Gastrocnemius medialis (tissue), 4 donors: Measurements from ENCODE around the gene SFMBT2. TPM values are rescaled to one million over a fixed set of nuclear protein-coding genes. Genes with fewer than 3 reads are reported as not detected.
"Not testable (repeated sequence)": the region's sequence is repeated elsewhere in the genome, so short reads cannot be mapped to it uniquely, and the experiment has no call there.

Experiments
- ATAC-seq, 2 donors: fragments of 150-250 bp; one replicate each; pipeline ENCODE4 v1.9.1; 2016
- DNase-seq, 2 donors: peaks; one replicate each; pipeline ENCODE4 v3.0.0-alpha.2; 2019
- H3K27ac ChIP-seq, 4 donors: fragments of 200-600 bp; sonication (generic); 1 replicate in 1 of 4; 2 replicates in 3 of 4; pipeline ENCODE4 v1.5.1; 2016 to 2018; ENCODE audit warnings: mild to moderate bottlenecking in 2 of 4, moderate library complexity in 1 of 4
- H3K27me3 ChIP-seq, 3 donors: fragments of 200-600 bp; sonication (generic) in 2 of 3; 1 replicate in 1 of 3; 2 replicates in 2 of 3; pipeline versions ENCODE4 v1.5.1 to v1.6.0; 2016 to 2019; ENCODE audit warnings: mild to moderate bottlenecking in 1 of 3, moderate library complexity in 1 of 3
- H3K36me3 ChIP-seq, 2 donors: fragments of 200-600 bp; sonication (generic) in 1 of 2; one replicate each; pipeline ENCODE4 v1.5.1; 2017 to 2018
- H3K4me1 ChIP-seq, 2 donors: fragments of 200-600 bp; sonication (generic) in 1 of 2; one replicate each; pipeline ENCODE4 v1.5.1; 2016 to 2017; ENCODE audit warnings: mild to moderate bottlenecking in 2 of 2
- H3K4me3 ChIP-seq, 4 donors: fragments of 200-600 bp; sonication (generic) in 3 of 4; 1 replicate in 1 of 4; 2 replicates in 3 of 4; pipeline ENCODE4 v1.5.1; 2016 to 2019; ENCODE audit warnings: mild to moderate bottlenecking in 2 of 4
- H3K9me3 ChIP-seq, 3 donors: fragments of 200-600 bp; sonication (generic) in 2 of 3; 1 replicate in 1 of 3; 2 replicates in 2 of 3; pipeline ENCODE4 v1.5.1; 2016 to 2019
- POLR2A ChIP-seq, 2 donors: fragments of 450-650 bp; IDR thresholded peaks; one replicate each; pipeline ENCODE4 v1.6.1; 2017; ENCODE audit warnings: antibody characterized with exemption in 2 of 2, mild to moderate bottlenecking in 2 of 2, moderate library complexity in 2 of 2
- in situ Hi-C, 4 donors: fragments of 200-750 bp; cut with MboI; loops; one replicate each; pipeline versions ENCODE4 v1.15.0 to v1.8.0; 2017; ENCODE audit warnings: low sequenced_read_pairs in 4 of 4
- intact Hi-C: fragments of 100-400 bp; cut with DNase I; formaldehyde crosslinking; loops from one replicate; pipeline ENCODE4 v1.15.1; 2023; ENCODE audit warnings: low total_unique reads
- total RNA-seq, 4 donors: library from RNA; depleted of rRNA; stranded (reverse); fragments of >200 nt; gene quantifications; one replicate each; pipeline versions ENCODE4 v1.1.0 to v1.2.3, GENCODE V29; 2016
- TF ChIP-seq, protein P1 (sequence below), 5 experiments: fragments of 450-650 bp in 3 of 5; fragments of 200-600 bp in 2 of 5; sonication (generic) in 2 of 5; IDR thresholded peaks in 4 of 5; conservative IDR thresholded peaks in 1 of 5; 1 replicate in 4 of 5; 2 replicates in 1 of 5; pipeline ENCODE4 v1.5.1; 2016 to 2019; ENCODE audit warnings: antibody characterized with exemption in 5 of 5, mild to moderate bottlenecking in 3 of 5, moderate library complexity in 3 of 5

The SFMBT2 gene
- total RNA-seq, 4 donors from 2014 or later, result 1.1 to 6.9 (median 2.1) TPM

DNA sequence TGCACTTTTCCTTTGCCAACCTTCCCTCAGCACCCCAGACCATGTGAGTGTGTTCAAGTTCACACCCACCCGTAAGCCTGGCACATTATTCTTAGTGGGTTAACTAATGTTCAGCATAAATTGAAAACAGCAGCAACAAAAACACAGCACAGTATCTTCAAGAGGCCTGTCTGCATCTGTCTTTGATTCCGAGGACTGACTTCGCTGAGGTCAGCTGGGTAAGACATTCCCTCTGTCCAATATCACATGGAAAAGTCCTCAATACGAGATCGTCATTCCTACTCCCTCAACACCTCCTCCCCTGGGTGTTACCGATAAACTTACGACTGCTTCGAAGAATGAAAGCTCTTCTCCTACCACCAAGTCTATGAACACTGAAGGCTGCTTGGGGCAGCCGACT is 218.8 kb downstream of the SFMBT2 start:
- Histone ChIP-seq H3K4me3 (no peak overlapping the region), H3K4me1 (no peaks in the 10 kb centered on the region), H3K36me3 (peaks cover 0 to 38% of the 10 kb centered on the region in 2 donors), H3K9me3 (no peaks in the 10 kb centered on the region), H3K27ac (no peak overlapping the region), H3K27me3 (no peaks in the 10 kb centered on the region)
- intact Hi-C loops (no loop called here), in situ Hi-C loops (no loop called here)
- DNase-seq, result no peak
- ATAC-seq, result no peak
- TF ChIP-seq, protein P1, sequence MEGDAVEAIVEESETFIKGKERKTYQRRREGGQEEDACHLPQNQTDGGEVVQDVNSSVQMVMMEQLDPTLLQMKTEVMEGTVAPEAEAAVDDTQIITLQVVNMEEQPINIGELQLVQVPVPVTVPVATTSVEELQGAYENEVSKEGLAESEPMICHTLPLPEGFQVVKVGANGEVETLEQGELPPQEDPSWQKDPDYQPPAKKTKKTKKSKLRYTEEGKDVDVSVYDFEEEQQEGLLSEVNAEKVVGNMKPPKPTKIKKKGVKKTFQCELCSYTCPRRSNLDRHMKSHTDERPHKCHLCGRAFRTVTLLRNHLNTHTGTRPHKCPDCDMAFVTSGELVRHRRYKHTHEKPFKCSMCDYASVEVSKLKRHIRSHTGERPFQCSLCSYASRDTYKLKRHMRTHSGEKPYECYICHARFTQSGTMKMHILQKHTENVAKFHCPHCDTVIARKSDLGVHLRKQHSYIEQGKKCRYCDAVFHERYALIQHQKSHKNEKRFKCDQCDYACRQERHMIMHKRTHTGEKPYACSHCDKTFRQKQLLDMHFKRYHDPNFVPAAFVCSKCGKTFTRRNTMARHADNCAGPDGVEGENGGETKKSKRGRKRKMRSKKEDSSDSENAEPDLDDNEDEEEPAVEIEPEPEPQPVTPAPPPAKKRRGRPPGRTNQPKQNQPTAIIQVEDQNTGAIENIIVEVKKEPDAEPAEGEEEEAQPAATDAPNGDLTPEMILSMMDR (IDR thresholded peaks at IDR 0.05 in 4 of 5, conservative IDR thresholded peaks at IDR 0.05 in 1 of 5), result no peak
- no peak for TF ChIP-seq POLR2A (IDR thresholded peaks at IDR 0.05)

DNA sequence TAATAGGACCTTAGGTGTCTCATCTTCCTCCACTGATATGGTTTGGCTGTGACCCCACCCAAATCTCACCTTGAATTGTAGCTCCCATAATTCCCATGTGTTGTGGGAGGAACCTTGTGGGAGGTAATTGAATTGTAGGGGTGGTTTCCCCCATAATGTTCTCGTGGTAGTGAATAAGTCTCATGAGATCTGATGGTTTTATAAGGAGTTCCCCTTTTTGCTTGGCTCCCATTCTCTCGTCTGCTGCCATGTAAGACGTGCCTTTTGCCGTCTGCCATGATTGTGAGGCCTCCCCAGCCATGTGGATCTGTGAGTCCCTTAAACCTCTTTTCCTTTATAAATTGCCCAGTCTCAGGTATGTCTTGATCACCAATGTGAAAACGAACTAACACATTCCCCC is 220.1 kb downstream of the SFMBT2 start:
- H3K27me3 ChIP-seq, H3K27ac ChIP-seq, H3K4me1 ChIP-seq, H3K9me3 ChIP-seq, intact Hi-C loops, in situ Hi-C loops, H3K4me3 ChIP-seq, DNase-seq, ATAC-seq: not testable (repeated sequence)
- peaks cover 0 to 26% of the 10 kb centered on the region in 2 donors for H3K36me3 ChIP-seq

DNA sequence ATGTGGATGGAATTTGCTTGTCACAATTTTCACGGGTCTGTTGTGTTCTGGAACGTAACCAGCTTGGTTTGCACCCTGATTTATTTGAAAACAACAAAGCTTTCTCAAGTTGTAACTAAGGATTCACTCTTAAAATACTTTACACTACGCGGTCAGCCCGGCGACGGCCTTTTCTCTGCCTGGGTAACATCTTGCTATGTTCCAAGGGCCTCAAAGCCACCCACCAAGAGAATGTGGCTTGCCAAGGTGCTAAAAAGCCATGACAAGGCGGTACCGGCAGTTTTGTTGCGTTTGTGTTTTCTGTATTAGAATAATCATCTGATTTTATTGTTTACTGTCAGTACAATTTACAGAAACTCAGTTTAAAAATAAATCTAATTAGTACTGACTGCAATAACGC is 220.9 kb downstream of the SFMBT2 start:
- in situ Hi-C loops, result no loop called here
- Histone ChIP-seq H3K9me3 (no peaks in the 10 kb centered on the region), H3K36me3 (peaks cover 0 to 17% of the 10 kb centered on the region in 2 donors), H3K27me3 (no peaks in the 10 kb centered on the region), H3K4me3 (no peak overlapping the region), H3K27ac (no peak overlapping the region), H3K4me1 (no peaks in the 10 kb centered on the region)
- DNase-seq, result no peak
- ATAC-seq, result no peak
- intact Hi-C loops, result no loop called here
- no peak for TF ChIP-seq POLR2A (IDR thresholded peaks at IDR 0.05)
- TF ChIP-seq, protein P1 (IDR thresholded peaks at IDR 0.05 in 4 of 5, conservative IDR thresholded peaks at IDR 0.05 in 1 of 5), result no peak

DNA sequence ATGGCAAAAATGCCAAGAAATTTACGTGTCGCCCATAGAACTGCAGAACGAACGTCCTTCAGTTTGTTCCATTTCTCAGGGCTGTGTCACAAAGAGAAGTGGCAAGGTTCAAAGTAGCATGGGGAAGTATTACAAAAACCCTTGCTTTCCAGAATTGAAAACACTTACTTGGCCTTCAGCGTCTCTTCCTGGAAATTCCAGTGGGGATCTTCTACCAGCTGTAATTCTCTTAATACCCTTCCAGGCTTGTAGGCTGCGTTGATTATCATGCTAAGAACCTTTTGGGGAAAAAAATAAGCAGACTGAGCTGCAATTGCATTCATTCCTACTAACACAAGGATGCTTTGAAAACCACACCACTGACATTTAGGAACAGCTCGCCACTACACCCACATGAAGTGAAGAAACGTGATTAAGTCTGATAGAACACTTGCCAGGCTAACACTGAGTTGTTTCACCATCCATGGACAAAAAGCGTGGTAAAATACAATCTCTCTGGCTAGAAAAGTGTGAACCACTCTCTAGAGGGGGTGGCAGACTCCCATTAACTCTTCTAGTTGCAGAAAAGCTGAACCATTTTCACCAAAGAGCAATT is 222.3 kb downstream of the SFMBT2 start:
- in situ Hi-C loops, result no loop called here
- Histone ChIP-seq H3K27ac (no peak overlapping the region), H3K27me3 (no peaks in the 10 kb centered on the region), H3K36me3 (peaks cover 0 to 5% of the 10 kb centered on the region in 2 donors), H3K4me3 (no peak overlapping the region), H3K4me1 (no peaks in the 10 kb centered on the region), H3K9me3 (no peaks in the 10 kb centered on the region)
- TF ChIP-seq, protein P1 (IDR thresholded peaks at IDR 0.05 in 4 of 5, conservative IDR thresholded peaks at IDR 0.05 in 1 of 5), result no peak
- no peak for TF ChIP-seq POLR2A (IDR thresholded peaks at IDR 0.05)
- intact Hi-C loops, result no loop called here
- ATAC-seq, result no peak
- no peak for DNase-seq

DNA sequence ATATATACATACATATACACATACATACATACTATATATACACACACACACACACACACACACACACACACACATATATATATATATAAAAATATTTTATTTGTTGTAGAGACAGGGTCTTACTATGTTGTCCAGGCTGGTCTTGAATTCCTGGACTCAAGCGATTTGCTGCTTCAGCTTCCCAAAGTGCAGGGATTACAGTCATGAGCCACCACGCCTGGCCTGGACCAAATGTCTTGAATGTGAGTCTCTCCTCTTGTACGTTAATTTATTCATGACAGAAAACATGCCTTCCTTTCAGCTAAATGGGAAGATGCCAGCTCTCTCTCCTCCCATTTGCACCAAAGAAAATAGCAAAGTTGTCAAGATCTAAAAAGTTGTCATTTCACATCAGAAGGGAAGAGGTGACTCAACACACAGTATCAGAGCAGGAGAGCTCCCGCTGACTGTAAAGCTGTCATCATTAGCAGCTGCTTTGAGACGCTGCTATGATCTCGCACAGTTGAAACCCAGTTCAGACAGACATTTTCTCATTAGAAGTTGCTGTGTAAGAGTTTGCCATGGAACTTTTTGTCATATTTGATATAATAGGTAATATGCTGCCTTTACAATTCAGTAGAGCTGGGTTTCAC is 224.3 kb downstream of the SFMBT2 start:
- TF ChIP-seq, protein P1 (IDR thresholded peaks at IDR 0.05 in 4 of 5, conservative IDR thresholded peaks at IDR 0.05 in 1 of 5), result no peak
- no peak for TF ChIP-seq POLR2A (IDR thresholded peaks at IDR 0.05)
- Histone ChIP-seq H3K4me1 (no peaks in the 10 kb centered on the region), H3K27ac (no peak overlapping the region), H3K36me3 (peaks cover 0 to 5% of the 10 kb centered on the region in 2 donors), H3K9me3 (no peaks in the 10 kb centered on the region), H3K27me3 (no peaks in the 10 kb centered on the region), H3K4me3 (no peak overlapping the region)
- ATAC-seq (no peak), DNase-seq (no peak)
- in situ Hi-C loops (no loop called here), intact Hi-C loops (no loop called here)
